ENCODE data around the gene RHBG. TPM values are rescaled to one million over a fixed set of nuclear protein-coding genes. Genes with fewer than 3 reads are reported as not detected.

RHBG gene
- total RNA-seq, 1 experiment from 2014 or later: 5.7 TPM

DNA sequence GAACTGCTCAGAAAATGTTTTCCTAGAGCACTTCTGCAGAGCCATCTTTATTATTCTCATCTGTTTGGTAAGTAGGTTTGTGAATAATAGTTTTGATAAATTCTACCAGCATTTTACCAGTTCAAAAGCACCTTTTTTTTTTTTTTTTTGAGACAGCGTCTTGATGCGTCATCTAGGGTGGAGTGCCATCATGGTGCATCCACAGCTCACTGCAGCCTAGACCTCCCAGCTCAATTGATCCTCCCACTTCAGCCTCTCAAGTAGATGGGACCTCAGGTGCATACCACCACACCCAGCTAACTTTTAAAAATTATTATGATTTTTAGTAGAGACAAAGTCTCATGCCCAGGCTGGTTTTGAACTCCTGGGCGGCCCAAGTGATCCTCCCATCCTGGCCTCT lies 9.8 kb upstream of the RHBG start:
- no peaks in the 10 kb centered on the region for H3K27me3 ChIP-seq (ENCODE audit: insufficient read depth, low read length)
- CTCF ChIA-PET: interaction anchor here (0.7 to 2.6 kb wide), 7 partner anchors 14 to 333 kb away, joined by 3 to 8 read pairs (median 3); no protein-coding TSS in a partner anchor
- no peaks in the 10 kb centered on the region for H3K9me3 ChIP-seq (ENCODE audit: control insufficient read depth in 1 of 2, insufficient read depth in 1 of 2, low read depth in 1 of 2, low read length in 2 of 2)
- BruUV-seq (replicated peaks): no TSS peak
- no peak for ATAC-seq
- H3K9ac ChIP-seq (ENCODE audit: low read length): no peak overlapping the region
- H2AFZ ChIP-seq (ENCODE audit: low read depth, low read length, poor library complexity, severe bottlenecking): no peak overlapping the region
- no peak for DNase-seq (ENCODE audit: low read depth, low spot score)
- no peak overlapping the region for H3K4me2 ChIP-seq (ENCODE audit: low read length)
- no peaks in the 10 kb centered on the region for H3K79me2 ChIP-seq (ENCODE audit: insufficient read depth, low read length)
- H3K4me3 ChIP-seq (replicated peaks in 1 of 2; ENCODE audit: low read depth in 1 of 2, low read length in 2 of 2): no peak overlapping the region
- intact Hi-C loops (cut with micrococcal nuclease): no loop called here
- H3K36me3 ChIP-seq (ENCODE audit: control insufficient read depth in 1 of 2, insufficient read depth in 2 of 2, low read length in 2 of 2): no peaks in the 10 kb centered on the region
- peaks cover 13 to 17% of the 10 kb centered on the region in 2 experiments; a peak in 3 of 4 replicates for H3K4me1 ChIP-seq (ENCODE audit: control insufficient read depth in 1 of 2, insufficient read depth in 2 of 2, low read length in 2 of 2)
- POLR2A ChIA-PET: interaction anchor here (1.2 to 1.3 kb wide), 2 partner anchors 12 to 87 kb away, joined by 3 to 4 read pairs; no protein-coding TSS in a partner anchor
- TF ChIP-seq ZFX (IDR thresholded peaks at IDR 0.05): no peak
- no peak for TF ChIP-seq SRF (IDR thresholded peaks at IDR 0.05; ENCODE audit: low read depth)
- TF ChIP-seq JUND (IDR thresholded peaks at IDR 0.05): no peak
- TF ChIP-seq, protein P1, sequence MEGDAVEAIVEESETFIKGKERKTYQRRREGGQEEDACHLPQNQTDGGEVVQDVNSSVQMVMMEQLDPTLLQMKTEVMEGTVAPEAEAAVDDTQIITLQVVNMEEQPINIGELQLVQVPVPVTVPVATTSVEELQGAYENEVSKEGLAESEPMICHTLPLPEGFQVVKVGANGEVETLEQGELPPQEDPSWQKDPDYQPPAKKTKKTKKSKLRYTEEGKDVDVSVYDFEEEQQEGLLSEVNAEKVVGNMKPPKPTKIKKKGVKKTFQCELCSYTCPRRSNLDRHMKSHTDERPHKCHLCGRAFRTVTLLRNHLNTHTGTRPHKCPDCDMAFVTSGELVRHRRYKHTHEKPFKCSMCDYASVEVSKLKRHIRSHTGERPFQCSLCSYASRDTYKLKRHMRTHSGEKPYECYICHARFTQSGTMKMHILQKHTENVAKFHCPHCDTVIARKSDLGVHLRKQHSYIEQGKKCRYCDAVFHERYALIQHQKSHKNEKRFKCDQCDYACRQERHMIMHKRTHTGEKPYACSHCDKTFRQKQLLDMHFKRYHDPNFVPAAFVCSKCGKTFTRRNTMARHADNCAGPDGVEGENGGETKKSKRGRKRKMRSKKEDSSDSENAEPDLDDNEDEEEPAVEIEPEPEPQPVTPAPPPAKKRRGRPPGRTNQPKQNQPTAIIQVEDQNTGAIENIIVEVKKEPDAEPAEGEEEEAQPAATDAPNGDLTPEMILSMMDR (IDR thresholded peaks at IDR 0.05 in 2 of 3, conservative IDR thresholded peaks at IDR 0.05 in 1 of 3; ENCODE audit: borderline replicate concordance in 1 of 3, insufficient read depth in 1 of 3, low read depth in 2 of 3, low read length in 2 of 3): no peak
- TF ChIP-seq MAX (IDR thresholded peaks at IDR 0.05): no peak
- TF ChIP-seq, protein P2, sequence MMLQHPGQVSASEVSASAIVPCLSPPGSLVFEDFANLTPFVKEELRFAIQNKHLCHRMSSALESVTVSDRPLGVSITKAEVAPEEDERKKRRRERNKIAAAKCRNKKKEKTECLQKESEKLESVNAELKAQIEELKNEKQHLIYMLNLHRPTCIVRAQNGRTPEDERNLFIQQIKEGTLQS (IDR thresholded peaks at IDR 0.05): no peak
- no peak for TF ChIP-seq EGR1 (IDR thresholded peaks at IDR 0.05; ENCODE audit: low read depth)
- TF ChIP-seq TCF7L2 (IDR thresholded peaks at IDR 0.05; ENCODE audit: borderline replicate concordance, extremely low read depth, insufficient read depth, insufficient read length): no peak
- no peak overlapping the region for H3K27ac ChIP-seq (ENCODE audit: low read depth, low read length)
- no peaks in the 10 kb centered on the region for H3K9me2 ChIP-seq (ENCODE audit: insufficient read depth)
- RAD21 ChIA-PET (ENCODE audit: low non-redundant PET in 1 of 2, low total read pairs in 2 of 2, uncharacterized antibody in 2 of 2, unreplicated experiment in 2 of 2): interaction anchor here in 1 of 2 experiments (0.6 kb wide), 1 partner anchor 136 kb away, joined by 3 read pairs; no protein-coding TSS in a partner anchor
- H4K20me1 ChIP-seq (ENCODE audit: insufficient read depth): no peaks in the 10 kb centered on the region
